ENCODE results near the gene LY6G5C.
A peak's percentile ranks its signal among the peaks of the same experiment; 100 is the strongest.

LY6G5C gene

GRCh38 chr6:31677955-31678354 is 2.9 kb downstream of the LY6G5C start:
- no peak for TF ChIP-seq CTCF (IDR thresholded peaks at IDR 0.05)
- TF ChIP-seq ZFX (IDR thresholded peaks at IDR 0.05; ENCODE audit: borderline replicate concordance): no peak

GRCh38 chr6:31676904-31677303 is 4.0 kb downstream of the LY6G5C start:
- no peak for TF ChIP-seq CTCF (IDR thresholded peaks at IDR 0.05)
- TF ChIP-seq ZFX (IDR thresholded peaks at IDR 0.05; ENCODE audit: borderline replicate concordance): no peak
- H3K27ac ChIP-seq: no peak overlapping the region

More at GRCh38 chr6:31677955-31678354, 2.9 kb downstream of the LY6G5C start:
- no peak overlapping the region for H3K27ac ChIP-seq

GRCh38 chr6:31676322-31676903 is 4.5 kb downstream of the LY6G5C start:
- no peak overlapping the region for H3K27ac ChIP-seq

GRCh38 chr6:31669676-31670075 is 11.2 kb downstream of the LY6G5C start, which contains the start of gene LY6G5B:
LY6G5B (plus strand) TSS chr6:31669976; CDS start chr6:31670951, 975 bp downstream.
- H3K27ac ChIP-seq: no peak within 1 kb of the TSS
- TF ChIP-seq ZFX (IDR thresholded peaks at IDR 0.05; ENCODE audit: borderline replicate concordance) (no peak), CTCF (IDR thresholded peaks at IDR 0.05) (no peak)

More at GRCh38 chr6:31676322-31676903, 4.5 kb downstream of the LY6G5C start:
- TF ChIP-seq ZFX (IDR thresholded peaks at IDR 0.05; ENCODE audit: borderline replicate concordance) (no peak), CTCF (IDR thresholded peaks at IDR 0.05) (no peak)

- TF ChIP-seq ZFX (IDR thresholded peaks at IDR 0.05; ENCODE audit: borderline replicate concordance) (no peak), CTCF (IDR thresholded peaks at IDR 0.05) (no peak)
- peak overlapping the region; percentile 99 for H3K27ac ChIP-seq
Measured at GRCh38 chr6:31666337-31666965, 14.4 kb downstream of the LY6G5C start.

GRCh38 chr6:31665501-31666336 is 15.1 kb downstream of the LY6G5C start, which contains the start of gene CSNK2B:
CSNK2B (plus strand) TSS chr6:31666080; CDS start chr6:31666832, 752 bp downstream.
- peak within 1 kb of the TSS; percentile 99 for H3K27ac ChIP-seq
- TF ChIP-seq ZFX (IDR thresholded peaks at IDR 0.05; ENCODE audit: borderline replicate concordance) (no peak), CTCF (IDR thresholded peaks at IDR 0.05) (no peak)
